Activated T-helper 2 cell treated with anti-CD3 and anti-CD28 coated beads, Interferon-gamma antibody, Interleukin-2, Interleukin-4, amounts not matched to agents 10 μg/mL and 5 μg/mL and 100 μg/mL, durations not matched to agents 14 hours and 24 hours and 36 hours (primary cell): ENCODE data around the gene PRKCG. TPM values are rescaled to one million over a fixed set of nuclear protein-coding genes. Genes with fewer than 3 reads are reported as not detected.
"Not testable (repeated sequence)": the region's sequence is repeated elsewhere in the genome, so short reads cannot be mapped to it uniquely, and the experiment has no call there.

Experiments
- DNase-seq: peaks from one replicate; pipeline ENCODE4 v3.0.0; 2021; ENCODE audit warnings: low spot score
- H3K27ac Mint-ChIP-seq: one replicate; pipeline ENCODE4 v1.8.0; 2021; ENCODE audit warnings: mixed read lengths
- H3K27me3 Mint-ChIP-seq: one replicate; pipeline ENCODE4 v1.8.0; 2021; ENCODE audit warnings: low read depth, mixed read lengths
- H3K36me3 Mint-ChIP-seq: one replicate; pipeline ENCODE4 v1.8.0; 2021; ENCODE audit warnings: low read depth, mixed read lengths
- H3K4me1 Mint-ChIP-seq: one replicate; pipeline ENCODE4 v1.8.0; 2021; ENCODE audit warnings: low read depth, mixed read lengths
- H3K4me3 Mint-ChIP-seq: one replicate; pipeline ENCODE4 v1.8.0; 2021; ENCODE audit warnings: low read depth, mild to moderate bottlenecking, moderate library complexity, mixed read lengths
- H3K9me3 Mint-ChIP-seq: one replicate; pipeline ENCODE4 v1.8.0; 2021; ENCODE audit warnings: mixed read lengths
- intact Hi-C: fragments of 100-400 bp; cut with micrococcal nuclease; formaldehyde crosslinking; loops from one replicate; pipeline ENCODE4 v1.15.1; 2023
- total RNA-seq: library from RNA; stranded (reverse); gene quantifications from 2 replicates; pipeline ENCODE4 v1.2.3, GENCODE V29; 2022

Gene PRKCG
- total RNA-seq, result not detected in 2 replicates

DNA sequence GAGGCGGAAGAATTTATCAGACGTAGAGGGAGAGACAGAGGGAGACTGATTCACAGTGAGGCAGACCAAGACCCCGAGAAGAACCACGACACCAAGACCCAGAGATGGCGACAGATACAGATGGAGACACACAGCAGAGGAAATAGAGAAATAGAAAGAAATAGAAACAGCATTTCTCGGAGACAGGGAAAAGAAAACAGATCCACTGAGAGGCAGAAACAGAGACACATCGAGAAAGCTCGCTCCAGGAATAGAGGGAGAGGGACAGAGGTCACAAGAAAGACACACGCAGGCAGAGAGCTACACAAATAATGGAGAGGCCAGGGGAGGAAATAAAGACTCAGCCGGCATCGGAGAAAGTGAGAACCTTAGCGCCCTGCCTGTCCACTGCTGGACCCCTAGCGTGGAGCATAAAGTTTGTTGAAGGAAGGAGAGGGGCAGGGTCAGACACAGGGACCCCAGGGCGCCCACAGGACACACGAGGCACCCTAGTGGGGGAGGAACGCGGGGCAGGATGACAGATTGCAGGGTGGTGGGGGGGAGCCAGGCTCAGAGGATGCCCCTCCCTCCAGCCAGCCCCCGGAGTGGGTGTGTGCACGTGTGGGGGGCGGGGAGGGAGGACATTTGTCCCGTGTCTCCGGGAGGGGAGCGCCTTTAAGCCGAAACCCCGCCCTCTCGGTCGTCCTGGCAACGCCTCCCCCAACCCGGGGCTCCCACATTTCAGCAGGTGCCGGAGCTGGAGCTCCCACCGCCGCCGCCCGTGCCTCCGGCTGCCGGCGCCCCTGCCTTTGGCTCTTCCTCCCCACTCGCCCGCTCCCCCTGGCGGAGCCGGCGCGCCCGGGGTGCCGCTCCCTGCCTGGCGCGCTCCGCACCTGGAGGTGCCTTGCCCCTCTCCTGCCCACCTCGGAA, at the start of gene PRKCG:
PRKCG (plus strand) TSS at position 716 of the 909 bp plus-strand sequence. CDS start 298 bp downstream, outside the sequence.
- Mint-ChIP-seq H3K4me1 (peaks cover 19% of the 10 kb centered on the region), H3K27me3 (peaks cover 23% of the 10 kb centered on the region), H3K4me3 (peak within 1 kb of the TSS; percentile 30), H3K9me3 (no peaks in the 10 kb centered on the region), H3K27ac (no peak within 1 kb of the TSS), H3K36me3 (peaks cover 5% of the 10 kb centered on the region)
- peak; percentile 51 for DNase-seq
- intact Hi-C loops, result loop anchor here (2.0 kb wide), 2 partner anchors 29 to 39 kb away; no protein-coding TSS in a partner anchor

DNA sequence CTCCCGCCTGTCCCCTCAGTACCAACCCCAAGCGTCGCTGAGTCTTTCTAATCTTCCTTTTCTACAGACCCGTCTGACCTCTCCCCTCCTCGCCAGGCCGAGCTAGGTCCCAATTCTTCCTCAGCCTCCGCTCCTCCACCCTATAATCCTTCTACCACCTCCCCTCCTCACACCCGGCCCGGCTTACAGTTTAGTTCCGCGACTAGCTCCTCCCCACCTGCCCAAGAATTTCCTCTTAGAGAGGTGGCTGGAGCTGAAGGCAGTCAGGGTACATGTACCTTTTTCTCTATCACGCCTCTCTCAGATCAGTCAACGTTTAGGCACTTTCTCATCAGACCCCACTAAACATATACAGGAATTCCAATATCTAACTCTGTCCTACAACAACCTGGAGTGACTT, 49.1 kb upstream of the PRKCG start:
- H3K4me1 Mint-ChIP-seq, intact Hi-C loops, H3K9me3 Mint-ChIP-seq, H3K27ac Mint-ChIP-seq, DNase-seq, H3K36me3 Mint-ChIP-seq, H3K4me3 Mint-ChIP-seq: not testable (repeated sequence)
- H3K27me3 Mint-ChIP-seq, result peaks cover 12% of the 10 kb centered on the region

DNA sequence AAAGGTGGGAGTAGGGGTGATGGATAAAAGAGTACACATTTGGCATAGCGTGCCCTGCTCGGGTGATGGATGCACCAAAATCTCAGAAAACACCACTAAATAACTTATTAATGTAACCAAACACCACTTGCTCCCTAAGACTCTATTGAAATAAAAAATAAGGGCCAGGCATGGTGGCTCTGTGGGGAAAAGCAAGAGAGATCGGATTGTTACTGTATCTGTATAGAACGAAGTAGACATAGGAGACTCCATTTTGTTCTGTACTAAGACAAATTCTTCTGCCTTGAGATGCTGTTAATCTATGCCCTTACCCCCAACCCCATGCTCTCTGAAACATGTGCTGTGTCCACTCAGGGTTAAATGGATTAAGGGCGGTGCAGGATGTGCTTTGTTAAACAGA, 43.6 kb upstream of the PRKCG start:
- H3K4me1 Mint-ChIP-seq, H3K27ac Mint-ChIP-seq, H3K36me3 Mint-ChIP-seq, intact Hi-C loops, H3K9me3 Mint-ChIP-seq, DNase-seq, H3K4me3 Mint-ChIP-seq, H3K27me3 Mint-ChIP-seq: not testable (repeated sequence)

DNA sequence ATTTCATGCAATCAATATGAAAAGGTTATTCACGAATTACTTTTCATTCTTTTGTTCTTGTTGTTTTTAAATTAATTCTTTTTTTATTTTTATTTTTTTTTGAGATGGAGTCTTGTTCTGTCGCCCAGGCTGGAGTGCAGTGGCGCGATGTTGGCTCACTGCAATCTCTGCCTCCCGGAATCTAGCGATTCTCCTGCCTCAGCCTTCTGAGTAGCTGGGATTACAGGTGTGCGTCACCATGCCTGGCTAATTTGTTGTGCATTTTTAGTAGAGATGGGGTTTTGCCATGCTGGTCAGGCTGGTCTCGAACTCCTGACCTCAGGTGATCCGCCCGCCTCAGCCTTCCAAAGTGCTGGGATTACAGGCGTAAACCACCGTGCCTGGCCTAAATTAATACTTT, 41.8 kb upstream of the PRKCG start:
- H3K36me3 Mint-ChIP-seq, H3K9me3 Mint-ChIP-seq, H3K4me3 Mint-ChIP-seq, H3K27me3 Mint-ChIP-seq, H3K27ac Mint-ChIP-seq, DNase-seq, intact Hi-C loops, H3K4me1 Mint-ChIP-seq: not testable (repeated sequence)

DNA sequence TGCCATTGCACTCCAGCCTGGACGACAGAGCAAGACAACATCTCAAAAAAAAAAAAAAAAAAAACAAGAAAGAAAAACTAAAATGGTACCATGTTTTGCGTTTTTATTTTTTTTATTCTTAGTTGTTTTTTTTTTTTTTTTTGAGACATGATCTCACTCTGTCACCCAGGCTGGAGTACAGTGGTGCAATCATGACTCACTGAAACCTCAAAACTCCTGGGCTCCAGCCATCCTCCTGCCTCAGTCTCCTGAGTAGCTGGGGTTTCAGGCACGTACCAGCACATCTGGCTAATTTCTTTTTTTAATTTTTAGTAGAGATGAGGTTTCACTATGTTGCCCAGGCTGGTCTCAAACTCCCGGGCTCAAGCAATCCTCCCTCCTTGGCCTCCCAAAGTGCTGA, 41.1 kb upstream of the PRKCG start:
- H3K4me3 Mint-ChIP-seq, H3K4me1 Mint-ChIP-seq, intact Hi-C loops, DNase-seq, H3K9me3 Mint-ChIP-seq, H3K27ac Mint-ChIP-seq, H3K27me3 Mint-ChIP-seq, H3K36me3 Mint-ChIP-seq: not testable (repeated sequence)

DNA sequence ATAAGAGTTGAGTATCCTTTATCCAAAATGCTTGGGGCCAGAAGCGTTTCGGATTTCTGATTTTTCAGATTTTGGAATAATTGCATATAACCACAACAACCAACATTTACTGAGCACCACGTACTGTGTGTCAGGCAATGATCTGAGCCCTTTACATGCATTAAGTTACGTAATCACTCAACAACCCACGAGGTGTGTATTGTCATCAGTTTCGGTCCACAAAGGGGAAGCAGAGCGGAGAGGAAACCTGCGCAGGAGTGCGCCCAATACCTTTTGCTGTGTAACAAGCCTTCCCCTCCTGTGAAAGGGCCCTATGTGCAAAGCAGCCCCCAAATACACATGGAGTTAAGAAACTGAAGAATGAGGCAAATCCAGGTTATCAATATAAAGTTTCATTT, 37.1 kb upstream of the PRKCG start:
- Mint-ChIP-seq H3K27me3 (peaks cover 15% of the 10 kb centered on the region), H3K36me3 (no peaks in the 10 kb centered on the region), H3K4me1 (peaks cover 5% of the 10 kb centered on the region), H3K27ac (no peak overlapping the region), H3K4me3 (no peak overlapping the region), H3K9me3 (no peaks in the 10 kb centered on the region)
- no peak for DNase-seq
- intact Hi-C loops, result no loop called here

DNA sequence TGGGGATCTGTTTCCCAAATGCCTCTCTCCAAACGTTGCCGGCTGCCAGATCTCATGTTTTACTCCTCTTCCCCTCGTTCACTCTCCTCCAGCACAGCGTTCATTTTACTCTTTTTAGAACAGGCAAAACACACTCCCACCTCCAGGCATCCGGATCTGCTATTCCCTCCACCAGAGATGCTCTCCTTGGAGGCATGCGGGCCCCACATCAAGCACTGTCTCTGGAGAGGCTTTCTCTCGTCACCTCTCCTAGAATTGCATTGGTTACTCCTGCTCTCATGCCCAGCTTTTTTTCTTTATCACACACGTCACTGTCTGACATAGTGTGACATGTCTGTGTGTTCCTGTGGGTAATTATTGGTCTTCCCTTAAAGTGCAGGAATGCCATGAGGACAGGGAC, 34.4 kb upstream of the PRKCG start:
- intact Hi-C loops, result no loop called here
- H3K36me3 Mint-ChIP-seq, result no peaks in the 10 kb centered on the region
- no peak for DNase-seq
- H3K4me3 Mint-ChIP-seq, result no peak overlapping the region
- no peak overlapping the region for H3K27ac Mint-ChIP-seq
- H3K27me3 Mint-ChIP-seq, result peaks cover 20% of the 10 kb centered on the region
- H3K9me3 Mint-ChIP-seq, result no peaks in the 10 kb centered on the region
- peaks cover 7% of the 10 kb centered on the region for H3K4me1 Mint-ChIP-seq

DNA sequence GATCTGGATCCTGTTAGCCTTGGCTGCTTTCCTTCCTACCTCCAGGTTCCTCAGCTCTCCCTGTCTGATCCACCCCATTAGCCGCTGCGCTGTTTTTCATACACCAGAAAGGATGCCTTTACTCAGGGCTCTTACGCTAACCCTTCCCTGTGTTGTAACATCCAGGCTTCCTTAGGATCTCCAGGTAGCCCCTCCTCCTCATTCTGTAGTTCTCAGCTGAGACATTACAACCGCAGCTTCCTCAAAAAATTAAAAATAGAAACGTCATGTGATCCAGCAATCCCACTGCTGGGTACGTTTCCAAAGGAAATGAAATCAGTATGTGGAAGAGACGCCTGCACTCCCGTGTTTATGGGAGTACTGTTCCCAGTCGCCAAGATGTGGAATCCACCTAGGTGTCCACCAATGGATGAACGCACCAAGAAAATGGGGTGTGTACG, 32.7 kb upstream of the PRKCG start:
- H3K36me3 Mint-ChIP-seq, result no peaks in the 10 kb centered on the region
- DNase-seq, result no peak
- no peak overlapping the region for H3K4me3 Mint-ChIP-seq
- H3K4me1 Mint-ChIP-seq, result peaks cover 12% of the 10 kb centered on the region
- no peaks in the 10 kb centered on the region for H3K9me3 Mint-ChIP-seq
- peaks cover 20% of the 10 kb centered on the region for H3K27me3 Mint-ChIP-seq
- no peak overlapping the region for H3K27ac Mint-ChIP-seq
- intact Hi-C loops, result no loop called here

DNA sequence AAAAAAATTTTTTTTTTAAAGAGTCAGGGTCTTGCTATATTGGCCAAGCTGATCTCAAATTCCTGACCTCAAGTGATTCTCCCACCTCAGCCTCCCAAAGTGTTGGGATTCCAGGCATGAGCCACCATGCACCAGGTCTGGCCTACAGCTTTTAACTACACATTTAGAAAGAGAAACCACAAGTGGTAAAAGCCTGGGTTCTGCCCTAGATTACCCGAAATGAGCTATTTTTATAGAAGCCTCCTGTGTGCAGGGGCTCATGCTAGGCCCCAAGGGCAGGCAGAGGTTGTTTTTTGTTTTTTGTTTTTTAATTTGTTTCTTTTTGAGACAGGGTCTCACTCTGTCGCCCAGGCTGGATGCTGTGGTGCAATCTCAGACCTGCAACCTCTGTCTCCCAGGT, 28.3 kb upstream of the PRKCG start:
- Mint-ChIP-seq H3K9me3 (no peaks in the 10 kb centered on the region), H3K27me3 (peaks cover 17% of the 10 kb centered on the region), H3K4me3 (no peak overlapping the region), H3K27ac (no peak overlapping the region), H3K4me1 (peaks cover 15% of the 10 kb centered on the region), H3K36me3 (no peaks in the 10 kb centered on the region)
- intact Hi-C loops, result loop anchor here (1.0 to 2.0 kb wide), 2 partner anchors 12 to 29 kb away; partner anchors contain the start of gene PRKCG
- DNase-seq, result no peak

DNA sequence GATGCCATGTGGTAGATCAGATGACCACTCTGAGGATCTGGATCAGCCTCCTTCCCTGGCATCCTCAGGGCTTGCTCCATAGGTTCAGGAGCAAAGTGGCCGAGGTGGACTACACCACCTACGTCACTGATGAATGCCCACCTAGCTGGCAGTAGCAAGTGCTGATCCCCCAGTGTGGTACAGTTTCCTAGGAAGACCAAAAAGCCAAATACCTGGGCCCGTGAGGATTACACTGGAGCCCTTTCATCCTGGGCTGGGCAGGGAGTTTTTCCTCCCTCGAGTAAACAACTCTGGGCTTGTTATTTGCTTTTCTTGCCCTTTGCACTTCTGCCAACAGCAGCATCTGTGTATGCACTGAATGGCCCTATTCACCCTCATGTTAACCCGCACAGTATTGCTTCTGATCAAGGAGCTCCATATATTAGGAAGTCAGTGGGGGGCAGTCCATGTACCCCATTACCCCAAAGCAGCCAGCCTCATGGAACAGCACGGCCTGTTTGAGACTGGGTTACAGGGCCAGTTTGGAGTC, 17.6 kb upstream of the PRKCG start:
- no peak for DNase-seq
- intact Hi-C loops, result no loop called here

DNA sequence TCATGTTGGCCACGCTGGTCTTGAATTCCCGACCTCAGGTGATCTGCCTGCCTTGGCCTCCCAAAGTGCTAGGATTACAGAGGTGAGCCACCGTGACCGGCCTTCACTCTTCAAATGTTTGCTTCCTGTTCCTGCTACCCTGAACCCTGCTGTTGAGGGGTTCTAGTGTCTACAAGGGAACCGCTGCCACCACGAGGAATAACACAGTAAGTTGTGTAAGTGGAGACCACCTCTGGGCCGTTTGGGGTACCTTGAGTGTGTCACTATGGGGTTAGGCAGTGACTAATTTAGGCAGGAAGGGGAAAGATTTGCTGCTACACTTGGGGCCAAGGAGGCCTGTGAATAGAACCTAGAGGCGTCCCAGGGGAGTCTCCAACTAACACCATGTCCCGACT, 16.5 kb upstream of the PRKCG start:
- DNase-seq, result no peak
- Mint-ChIP-seq H3K9me3 (no peaks in the 10 kb centered on the region), H3K27ac (peak overlapping the region; percentile 55)

More for the DNA sequence above, 17.6 kb upstream of the PRKCG start:
- no peaks in the 10 kb centered on the region for H3K36me3 Mint-ChIP-seq
- no peaks in the 10 kb centered on the region for H3K27me3 Mint-ChIP-seq
- H3K27ac Mint-ChIP-seq, result no peak overlapping the region
- H3K4me3 Mint-ChIP-seq, result no peak overlapping the region
- peaks cover 16% of the 10 kb centered on the region for H3K4me1 Mint-ChIP-seq
- H3K9me3 Mint-ChIP-seq, result no peaks in the 10 kb centered on the region

DNA sequence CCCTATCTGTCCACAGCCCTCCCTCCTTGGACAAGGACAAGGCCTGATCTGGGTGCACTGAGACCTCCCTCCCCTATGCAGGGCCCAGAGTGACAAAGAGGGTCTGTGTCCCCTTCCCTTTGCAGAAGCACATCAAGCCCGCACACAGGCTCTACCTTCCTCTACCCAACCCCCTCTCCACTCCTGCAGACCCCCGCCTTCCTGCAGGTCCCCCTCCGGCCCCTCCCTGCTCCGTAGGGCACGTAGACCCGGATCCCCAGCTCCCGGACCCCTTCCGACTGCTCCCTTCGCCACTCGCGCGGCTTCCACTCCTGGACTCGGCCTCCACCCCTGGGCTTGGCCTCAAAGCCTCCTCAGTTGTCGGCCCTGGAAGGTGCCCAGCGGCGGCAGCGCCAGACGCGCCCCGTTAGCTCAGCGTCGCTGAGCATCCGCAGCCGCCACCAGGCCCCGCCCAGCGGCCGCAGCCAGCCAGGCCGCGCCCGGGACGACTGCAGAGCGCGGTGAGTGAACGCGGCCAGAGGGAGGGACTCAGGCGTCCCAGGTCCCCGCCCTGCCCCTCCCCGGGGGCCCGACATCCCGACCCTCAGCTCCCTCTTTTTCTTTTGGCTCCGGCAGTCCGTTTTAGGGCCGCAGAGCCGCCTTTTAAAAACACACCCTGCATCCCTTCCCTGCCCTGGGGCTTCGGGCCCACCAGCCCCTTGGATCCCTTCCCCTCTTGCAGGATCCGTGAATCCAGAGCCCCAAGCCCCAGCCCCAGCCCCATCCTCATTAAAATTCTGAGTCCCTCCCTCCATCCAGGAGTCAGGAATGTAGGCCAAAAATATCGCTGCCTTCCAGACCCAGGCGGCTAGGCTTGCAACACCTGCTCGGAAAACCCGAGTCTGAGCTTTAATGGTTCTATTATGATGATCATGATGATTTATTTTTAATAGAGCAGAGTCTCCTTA, 15.8 kb upstream of the PRKCG start:
- intact Hi-C loops, result loop anchor here (1.0 to 5.0 kb wide), 6 partner anchors 12 to 1679 kb away; partner anchors contain the start of genes LENG9, NDUFA3, OSCAR and TSEN34
- H3K9me3 Mint-ChIP-seq, result no peaks in the 10 kb centered on the region
- no peaks in the 10 kb centered on the region for H3K27me3 Mint-ChIP-seq
- peak overlapping the region; percentile 98 for H3K27ac Mint-ChIP-seq
- peak overlapping the region; percentile 98 for H3K4me3 Mint-ChIP-seq
- peak; percentile 75 for DNase-seq
- peaks cover 7% of the 10 kb centered on the region for H3K36me3 Mint-ChIP-seq
- H3K4me1 Mint-ChIP-seq, result peaks cover 23% of the 10 kb centered on the region

More for the DNA sequence above, 16.5 kb upstream of the PRKCG start:
- peak overlapping the region; percentile 83 for H3K4me3 Mint-ChIP-seq
- peaks cover 3% of the 10 kb centered on the region for H3K36me3 Mint-ChIP-seq
- intact Hi-C loops, result loop anchor here (1.0 to 5.0 kb wide), 6 partner anchors 11 to 1678 kb away; partner anchors contain the start of genes LENG9, NDUFA3, OSCAR and TSEN34
- no peaks in the 10 kb centered on the region for H3K27me3 Mint-ChIP-seq
- H3K4me1 Mint-ChIP-seq, result peaks cover 19% of the 10 kb centered on the region
